Kidney (tissue), 14 donors: Measurements from ENCODE around the gene MTA3. TPM values are rescaled to one million over a fixed set of nuclear protein-coding genes. Genes with fewer than 3 reads are reported as not detected.

ENCODE experiments used
- DNase-seq, 5 donors: peaks; one replicate each; pipeline ENCODE4 v3.0.0-alpha.2; 2013 to 2020
- FAIRE-seq: peaks from 2 replicates; lab custom pipeline; 2012; peaks lifted over from hg19 to GRCh38; lab: Jason Lieb, UNC
- H3K27ac ChIP-seq, 2 donors: one replicate each; pipeline ENCODE4 v1.7.0; 2013; ENCODE audit warnings: low read depth in 2 of 2, low read length in 2 of 2, inconsistent platforms in 1 of 2
- H3K27me3 ChIP-seq: one replicate; pipeline ENCODE4 v1.7.1; 2013; ENCODE audit warnings: low read length, inconsistent platforms; ENCODE audit not compliant: control insufficient read depth, insufficient read depth
- H3K36me3 ChIP-seq, 3 donors: one replicate each; pipeline versions ENCODE4 v1.7.0 to v1.7.1; 2013; ENCODE audit warnings: low read length in 3 of 3, control low read depth in 1 of 3, inconsistent platforms in 1 of 3; ENCODE audit not compliant: insufficient read depth in 3 of 3, control insufficient read depth in 2 of 3
- H3K4me1 ChIP-seq, 3 donors: one replicate each; pipeline versions ENCODE4 v1.7.0 to v1.7.1; 2013; ENCODE audit warnings: low read length in 3 of 3, inconsistent platforms in 1 of 3, low read depth in 1 of 3; ENCODE audit not compliant: control insufficient read depth in 2 of 3, insufficient read depth in 2 of 3
- H3K4me3 ChIP-seq, 3 donors: one replicate each; pipeline versions ENCODE4 v1.7.0 to v1.8.1; 2013; ENCODE audit warnings: low read length in 3 of 3, control low read depth in 1 of 3, inconsistent platforms in 1 of 3
- H3K9ac ChIP-seq, 3 donors: one replicate each; pipeline versions ENCODE4 v1.7.0 to v1.7.1; 2013; ENCODE audit warnings: low read length in 3 of 3, control low read depth in 1 of 3, inconsistent platforms in 1 of 3
- H3K9me3 ChIP-seq, 3 donors: one replicate each; pipeline versions ENCODE4 v1.7.0 to v1.7.1; 2013; ENCODE audit warnings: low read length in 3 of 3, control low read depth in 1 of 3, inconsistent platforms in 1 of 3; ENCODE audit not compliant: control insufficient read depth in 2 of 3, insufficient read depth in 1 of 3
- intact Hi-C: fragments of 100-400 bp; cut with DNase I; formaldehyde crosslinking; loops from one replicate; pipeline ENCODE4 v1.11.1; 2022
- polyA plus RNA-seq: library from polyadenylated mRNA; stranded (reverse); fragments of 350-450 nt; fragmentation: Illumina TruSeq; extraction: RNeasy Lipid Tissue Mini Kit (QIAGEN cat#74804); gene quantifications from one replicate; pipeline ENCODE4 v1.2.3, GENCODE V29; 2014; ENCODE audit warnings: low read depth, low replicate concordance; ENCODE audit not compliant: insufficient read depth
- total RNA-seq: library from RNA; stranded (reverse); fragmentation: NEBNext Ultra II Directional; extraction: Animal tissue kit (Norgen Biotek cat#: 25700); gene quantifications from one replicate; pipeline ENCODE4 v1.2.1, GENCODE V29; 2021
- TF ChIP-seq, protein P1 (sequence below): IDR thresholded peaks from 3 replicates; pipeline ENCODE4 v1.5.1; 2012; ENCODE audit warnings: mild to moderate bottlenecking, moderate library complexity, borderline replicate concordance; ENCODE audit not compliant: insufficient read depth; ENCODE audit errors: extremely low read depth
- donor health status: control.
- donor health status: control.
- donor health status: control.
- donor health status: control.
- donor health status: control.
- donor health status: DM: yes; HTN: yes; CAD: no.
- donor health status: Normal renal cell carcinoma (clear cell type).

The MTA3 gene
- total and polyA plus RNA-seq, 2 donors from 2014 or later: 27.7 to 35.2 TPM

DNA sequence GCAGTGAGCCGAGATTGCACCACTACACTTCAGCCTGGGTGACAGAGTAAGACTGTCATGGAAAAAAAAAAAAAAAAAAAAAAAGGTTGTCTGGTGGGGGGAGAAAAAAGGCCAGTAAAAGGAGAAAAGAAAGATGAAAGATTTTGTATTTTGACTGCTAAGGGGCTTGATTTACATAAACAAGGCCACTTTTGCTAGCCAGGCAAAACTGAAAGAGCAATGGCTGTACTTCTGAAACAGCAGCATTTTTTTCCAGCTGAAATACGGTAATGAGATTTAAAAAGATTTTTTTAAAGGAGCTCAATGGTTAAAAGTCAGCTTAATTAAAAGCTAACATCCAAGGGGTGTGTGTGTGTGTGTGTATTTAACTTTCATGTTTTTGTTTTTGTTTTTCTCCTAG lies 206.8 kb downstream of the MTA3 start:
- H3K36me3 ChIP-seq: no peaks in the 10 kb centered on the region

DNA sequence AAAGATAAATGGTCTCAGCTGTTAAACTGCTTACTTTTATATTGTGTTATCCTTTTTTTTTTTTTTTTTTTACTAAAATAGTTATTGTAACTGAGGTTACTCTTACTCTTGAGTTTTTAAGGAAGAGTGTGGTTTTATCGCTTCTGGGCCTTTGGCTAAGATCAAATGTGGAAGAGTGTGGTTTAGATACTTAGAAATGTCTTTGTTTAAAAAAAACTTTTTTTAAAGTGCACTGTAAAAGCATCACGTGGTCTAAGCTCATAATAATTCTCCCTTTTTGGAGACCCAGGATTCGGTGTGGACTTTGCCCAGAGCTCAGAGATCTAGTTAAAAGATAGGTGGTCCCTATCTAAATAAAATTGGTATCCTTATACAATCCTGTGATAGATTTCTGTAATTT lies 207.4 kb downstream of the MTA3 start:
- FAIRE-seq (no peak), DNase-seq (no peak)
- Histone ChIP-seq H3K27me3 (no peaks in the 10 kb centered on the region), H3K4me1 (no peaks in the 10 kb centered on the region), H3K36me3 (no peaks in the 10 kb centered on the region), H3K9ac (no peak overlapping the region), H3K4me3 (no peak overlapping the region), H3K27ac (no peak overlapping the region), H3K9me3 (no peaks in the 10 kb centered on the region)
- intact Hi-C loops: no loop called here
- TF ChIP-seq, protein P1, sequence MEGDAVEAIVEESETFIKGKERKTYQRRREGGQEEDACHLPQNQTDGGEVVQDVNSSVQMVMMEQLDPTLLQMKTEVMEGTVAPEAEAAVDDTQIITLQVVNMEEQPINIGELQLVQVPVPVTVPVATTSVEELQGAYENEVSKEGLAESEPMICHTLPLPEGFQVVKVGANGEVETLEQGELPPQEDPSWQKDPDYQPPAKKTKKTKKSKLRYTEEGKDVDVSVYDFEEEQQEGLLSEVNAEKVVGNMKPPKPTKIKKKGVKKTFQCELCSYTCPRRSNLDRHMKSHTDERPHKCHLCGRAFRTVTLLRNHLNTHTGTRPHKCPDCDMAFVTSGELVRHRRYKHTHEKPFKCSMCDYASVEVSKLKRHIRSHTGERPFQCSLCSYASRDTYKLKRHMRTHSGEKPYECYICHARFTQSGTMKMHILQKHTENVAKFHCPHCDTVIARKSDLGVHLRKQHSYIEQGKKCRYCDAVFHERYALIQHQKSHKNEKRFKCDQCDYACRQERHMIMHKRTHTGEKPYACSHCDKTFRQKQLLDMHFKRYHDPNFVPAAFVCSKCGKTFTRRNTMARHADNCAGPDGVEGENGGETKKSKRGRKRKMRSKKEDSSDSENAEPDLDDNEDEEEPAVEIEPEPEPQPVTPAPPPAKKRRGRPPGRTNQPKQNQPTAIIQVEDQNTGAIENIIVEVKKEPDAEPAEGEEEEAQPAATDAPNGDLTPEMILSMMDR: no peak

More for the DNA sequence above, 206.8 kb downstream of the MTA3 start:
- Histone ChIP-seq H3K4me1 (no peaks in the 10 kb centered on the region), H3K27me3 (no peaks in the 10 kb centered on the region), H3K9ac (no peak overlapping the region), H3K4me3 (no peak overlapping the region), H3K27ac (no peak overlapping the region), H3K9me3 (no peaks in the 10 kb centered on the region)
- FAIRE-seq (no peak), DNase-seq (no peak)
- intact Hi-C loops: no loop called here
- TF ChIP-seq, protein P1: no peak

DNA sequence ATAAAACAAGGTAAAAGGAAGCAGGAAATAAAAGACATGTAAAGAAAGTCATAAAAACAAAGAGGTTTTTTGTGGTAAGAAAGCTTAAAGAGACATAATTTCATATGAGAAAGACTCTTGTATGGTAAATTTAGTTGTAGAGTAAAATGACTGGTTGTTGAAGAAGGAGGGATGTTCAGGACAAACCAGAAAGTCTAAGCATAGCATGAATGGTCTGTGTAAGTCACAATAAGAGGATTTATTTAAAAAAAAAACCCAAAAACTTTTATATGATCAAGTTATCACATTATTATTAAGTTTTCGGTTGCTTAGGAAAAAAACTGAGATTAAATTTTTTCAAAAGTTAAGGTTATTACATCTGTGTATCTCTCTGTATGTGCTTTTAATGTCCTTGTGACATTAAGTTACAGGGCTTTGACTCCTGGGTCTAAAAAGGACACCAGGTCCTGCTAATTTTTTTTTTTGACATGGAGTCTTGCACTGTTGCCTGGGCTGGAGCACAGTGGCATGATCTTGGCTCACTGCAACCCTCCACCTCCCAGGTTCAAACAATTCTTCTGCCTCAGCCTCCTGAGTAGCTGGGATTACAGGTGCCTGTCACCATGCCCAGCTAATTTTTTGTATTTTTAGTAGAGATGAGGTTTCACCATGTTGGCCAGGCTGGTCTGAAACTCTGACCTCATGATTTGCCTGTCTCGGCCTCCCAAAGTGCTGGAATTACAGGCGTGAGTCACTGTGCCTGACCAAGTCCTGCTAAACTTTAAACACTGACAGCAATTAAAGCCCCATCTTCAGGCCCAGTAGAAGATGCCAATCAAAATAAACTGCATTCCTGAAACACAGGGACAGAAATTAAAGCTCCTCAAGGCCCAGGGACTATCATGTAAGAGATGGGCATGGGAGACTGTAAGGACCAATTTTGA lies 209.7 kb downstream of the MTA3 start:
- no peak for FAIRE-seq
- no peak overlapping the region for H3K27ac ChIP-seq
- TF ChIP-seq, protein P1: no peak

More for the DNA sequence above, 209.7 kb downstream of the MTA3 start:
- Histone ChIP-seq H3K4me1 (peaks cover 0 to 2% (median 0%) of the 10 kb centered on the region in 3 donors), H3K4me3 (no peak overlapping the region), H3K27me3 (no peaks in the 10 kb centered on the region), H3K36me3 (peaks cover 0 to 2% (median 0%) of the 10 kb centered on the region in 3 donors), H3K9ac (no peak overlapping the region), H3K9me3 (no peaks in the 10 kb centered on the region)
- DNase-seq: no peak
- intact Hi-C loops: no loop called here
